Neural cell (in vitro differentiated cells): ENCODE measurements around the gene ANO4.

Experiments used
- EP300 ChIP-seq: fragments of 450-650 bp; conservative IDR thresholded peaks from 2 replicates; pipeline ENCODE4 v1.6.1; 2014; ENCODE audit warnings: antibody characterized with exemption, mild to moderate bottlenecking, moderate library complexity; ENCODE audit not compliant: poor library complexity, severe bottlenecking
- EZH2 ChIP-seq: fragments of 200-600, 300-800 bp; shearing (Covaris generic), sonication (generic); IDR thresholded peaks from 2 replicates; pipeline ENCODE4 v1.6.1; 2014; ENCODE audit warnings: antibody characterized with exemption, low read length, borderline replicate concordance, mild to moderate bottlenecking; ENCODE audit not compliant: insufficient read depth, poor library complexity, severe bottlenecking
- POLR2AphosphoS5 ChIP-seq: IDR thresholded peaks from 2 replicates; pipeline ENCODE4 v1.6.1; 2012
- REST ChIP-seq: IDR thresholded peaks from 2 replicates; pipeline ENCODE4 v1.6.1; 2012; ENCODE audit warnings: borderline replicate concordance
- TAF1 ChIP-seq: IDR thresholded peaks from 2 replicates; pipeline ENCODE4 v1.6.1; 2012; ENCODE audit warnings: low read depth
- TF ChIP-seq, protein P1 (sequence below): fragments of 450-650 bp; IDR thresholded peaks from 2 replicates; pipeline ENCODE4 v1.5.1; 2014; ENCODE audit warnings: antibody characterized with exemption, mild to moderate bottlenecking, moderate library complexity; ENCODE audit not compliant: poor library complexity, severe bottlenecking

DNA sequence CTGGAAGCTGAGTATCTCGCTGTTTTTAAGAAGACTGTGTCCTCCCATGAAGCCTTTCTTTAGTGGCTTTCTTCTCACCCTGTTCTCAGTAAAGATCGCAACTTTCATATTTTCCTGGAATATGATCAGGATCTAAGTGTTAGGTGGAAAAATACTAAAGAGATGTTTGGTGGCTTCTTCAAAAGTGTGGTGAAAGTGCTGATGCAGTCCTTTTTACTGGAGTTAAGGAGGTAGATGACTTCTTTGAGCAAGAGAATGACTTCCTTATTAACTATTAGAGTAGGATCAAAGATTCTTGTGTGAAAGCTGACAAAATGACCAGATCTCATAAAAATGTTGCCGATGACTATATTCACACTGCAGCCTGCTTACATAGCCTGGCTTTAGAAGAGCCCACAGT is 273.8 kb downstream of the ANO4 start:
- TF ChIP-seq, protein P1, sequence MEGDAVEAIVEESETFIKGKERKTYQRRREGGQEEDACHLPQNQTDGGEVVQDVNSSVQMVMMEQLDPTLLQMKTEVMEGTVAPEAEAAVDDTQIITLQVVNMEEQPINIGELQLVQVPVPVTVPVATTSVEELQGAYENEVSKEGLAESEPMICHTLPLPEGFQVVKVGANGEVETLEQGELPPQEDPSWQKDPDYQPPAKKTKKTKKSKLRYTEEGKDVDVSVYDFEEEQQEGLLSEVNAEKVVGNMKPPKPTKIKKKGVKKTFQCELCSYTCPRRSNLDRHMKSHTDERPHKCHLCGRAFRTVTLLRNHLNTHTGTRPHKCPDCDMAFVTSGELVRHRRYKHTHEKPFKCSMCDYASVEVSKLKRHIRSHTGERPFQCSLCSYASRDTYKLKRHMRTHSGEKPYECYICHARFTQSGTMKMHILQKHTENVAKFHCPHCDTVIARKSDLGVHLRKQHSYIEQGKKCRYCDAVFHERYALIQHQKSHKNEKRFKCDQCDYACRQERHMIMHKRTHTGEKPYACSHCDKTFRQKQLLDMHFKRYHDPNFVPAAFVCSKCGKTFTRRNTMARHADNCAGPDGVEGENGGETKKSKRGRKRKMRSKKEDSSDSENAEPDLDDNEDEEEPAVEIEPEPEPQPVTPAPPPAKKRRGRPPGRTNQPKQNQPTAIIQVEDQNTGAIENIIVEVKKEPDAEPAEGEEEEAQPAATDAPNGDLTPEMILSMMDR = no peak
- TF ChIP-seq EZH2 (no peak), EP300 (no peak), REST (no peak), POLR2AphosphoS5 (no peak), TAF1 (no peak)
